Measurements from ENCODE around the gene FZD10. TPM values are rescaled to one million over a fixed set of nuclear protein-coding genes. Genes with fewer than 3 reads are reported as not detected.

FZD10 gene
- total and polyA plus RNA-seq, 7 experiments from 2014 or later = not detected

GRCh38 chr12:130164936-130165335, 2.7 kb downstream of the FZD10 start:
- Histone ChIP-seq H3K4me3 (ENCODE audit: low read length) (no peak overlapping the region), H3K9me3 (ENCODE audit: control insufficient read depth in 2 of 3, low read length in 3 of 3) (no peaks in the 10 kb centered on the region), H3K27me3 (ENCODE audit: control insufficient read depth in 2 of 2, insufficient read depth in 2 of 2, low read length in 2 of 2) (peaks cover 0 to 2% of the 10 kb centered on the region in 2 donors), H3K4me1 (ENCODE audit: control insufficient read depth in 2 of 2, insufficient read depth in 2 of 2, low read length in 2 of 2) (no peaks in the 10 kb centered on the region), H3K36me3 (ENCODE audit: control insufficient read depth in 2 of 3, insufficient read depth in 3 of 3, low read length in 3 of 3) (no peaks in the 10 kb centered on the region), H3K27ac (ENCODE audit: low read depth, low read length) (no peak overlapping the region)
- Mint-ChIP-seq H3K4me1 (peaks cover 2 to 17% (median 5%) of the 10 kb centered on the region in 7 donors), H3K27me3 (peaks cover 60 to 69% (median 63%) of the 10 kb centered on the region in 5 donors), H3K9me3 (peaks cover 0 to 4% (median 0%) of the 10 kb centered on the region in 11 donors), H3K36me3 (peaks cover 0 to 2% (median 0%) of the 10 kb centered on the region in 5 donors), H3K4me3 (peak overlapping the region in 1 of 10 donors; percentile 7), H3K27ac (no peak overlapping the region)
- DNase-seq (no peak), ATAC-seq (no peak)
- POLR2A ChIA-PET = no interaction called here
- CTCF ChIA-PET = no interaction called here
- intact Hi-C loops (cut with micrococcal nuclease) = no loop called here

DNA sequence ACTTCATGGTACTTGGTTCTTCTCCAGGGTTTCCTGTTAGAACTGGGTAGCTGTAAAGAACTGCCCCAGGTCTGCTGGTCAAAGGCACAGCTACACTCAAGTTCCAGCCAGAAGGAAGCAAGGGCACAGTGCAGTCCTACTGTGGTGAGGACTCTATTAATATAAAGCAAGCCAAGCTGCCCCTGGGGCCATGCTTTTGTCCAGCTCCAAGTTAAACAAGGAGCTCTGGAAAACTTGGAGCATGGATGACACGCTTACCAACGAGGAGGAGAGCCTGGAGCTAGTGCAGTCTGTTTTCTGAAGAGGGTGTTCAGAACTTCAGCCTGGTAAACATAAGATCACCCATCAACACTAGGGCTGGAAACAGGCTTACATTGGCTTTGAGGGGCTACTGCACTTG, 4.0 kb downstream of the FZD10 start:
- H3K4me1 Mint-ChIP-seq = peaks cover 2 to 17% (median 5%) of the 10 kb centered on the region in 7 donors
- POLR2A ChIA-PET = no interaction called here
- Histone ChIP-seq H3K4me3 (ENCODE audit: low read length) (no peak overlapping the region), H3K9me3 (ENCODE audit: control insufficient read depth in 2 of 3, low read length in 3 of 3) (no peaks in the 10 kb centered on the region), H3K36me3 (ENCODE audit: control insufficient read depth in 2 of 3, insufficient read depth in 3 of 3, low read length in 3 of 3) (no peaks in the 10 kb centered on the region), H3K27me3 (ENCODE audit: control insufficient read depth in 2 of 2, insufficient read depth in 2 of 2, low read length in 2 of 2) (no peaks in the 10 kb centered on the region), H3K4me1 (ENCODE audit: control insufficient read depth in 2 of 2, insufficient read depth in 2 of 2, low read length in 2 of 2) (no peaks in the 10 kb centered on the region), H3K27ac (ENCODE audit: low read depth, low read length) (no peak overlapping the region)
- intact Hi-C loops (cut with micrococcal nuclease) = no loop called here
- peaks cover 65 to 82% (median 68%) of the 10 kb centered on the region in 5 donors for H3K27me3 Mint-ChIP-seq
- ATAC-seq (no peak), DNase-seq (no peak)
- no peak overlapping the region for H3K4me3 Mint-ChIP-seq
- CTCF ChIA-PET = no interaction called here
- peaks cover 0 to 4% (median 0%) of the 10 kb centered on the region in 11 donors for H3K9me3 Mint-ChIP-seq
- H3K36me3 Mint-ChIP-seq = peaks cover 0 to 2% (median 0%) of the 10 kb centered on the region in 5 donors
- no peak overlapping the region for H3K27ac Mint-ChIP-seq

GRCh38 chr12:130167537-130167936, 5.3 kb downstream of the FZD10 start:
- ATAC-seq (no peak), DNase-seq (no peak)
- Histone ChIP-seq H3K27me3 (ENCODE audit: control insufficient read depth in 2 of 2, insufficient read depth in 2 of 2, low read length in 2 of 2) (no peaks in the 10 kb centered on the region), H3K4me3 (ENCODE audit: low read length) (no peak overlapping the region), H3K27ac (ENCODE audit: low read depth, low read length) (no peak overlapping the region), H3K36me3 (ENCODE audit: control insufficient read depth in 2 of 3, insufficient read depth in 3 of 3, low read length in 3 of 3) (no peaks in the 10 kb centered on the region), H3K4me1 (ENCODE audit: control insufficient read depth in 2 of 2, insufficient read depth in 2 of 2, low read length in 2 of 2) (no peaks in the 10 kb centered on the region), H3K9me3 (ENCODE audit: control insufficient read depth in 2 of 3, low read length in 3 of 3) (no peaks in the 10 kb centered on the region)
- Mint-ChIP-seq H3K4me3 (no peak overlapping the region), H3K36me3 (peaks cover 0 to 2% (median 0%) of the 10 kb centered on the region in 5 donors), H3K27ac (no peak overlapping the region), H3K4me1 (peaks cover 2 to 17% (median 5%) of the 10 kb centered on the region in 7 donors), H3K27me3 (peaks cover 59 to 87% (median 75%) of the 10 kb centered on the region in 5 donors), H3K9me3 (peaks cover 0 to 4% (median 0%) of the 10 kb centered on the region in 11 donors)
- intact Hi-C loops (cut with micrococcal nuclease) = no loop called here
- CTCF ChIA-PET = no interaction called here
- POLR2A ChIA-PET = no interaction called here

GRCh38 chr12:130169256-130169655, 7.0 kb downstream of the FZD10 start:
- H3K9me3 ChIP-seq (ENCODE audit: control insufficient read depth in 2 of 3, low read length in 3 of 3) = no peaks in the 10 kb centered on the region
- H3K27ac ChIP-seq (ENCODE audit: low read depth, low read length) = no peak overlapping the region
- ATAC-seq (no peak), DNase-seq (no peak)
- H3K36me3 ChIP-seq (ENCODE audit: control insufficient read depth in 2 of 3, insufficient read depth in 3 of 3, low read length in 3 of 3) = no peaks in the 10 kb centered on the region
- POLR2A ChIA-PET = no interaction called here
- CTCF ChIA-PET = no interaction called here
- peaks cover 52 to 81% (median 76%) of the 10 kb centered on the region in 5 donors for H3K27me3 Mint-ChIP-seq
- no peaks in the 10 kb centered on the region for H3K36me3 Mint-ChIP-seq
- H3K4me1 Mint-ChIP-seq = peaks cover 0 to 8% (median 0%) of the 10 kb centered on the region in 7 donors
- H3K27ac Mint-ChIP-seq = no peak overlapping the region
- intact Hi-C loops (cut with micrococcal nuclease) = no loop called here
- H3K9me3 Mint-ChIP-seq = peaks cover 0 to 3% (median 0%) of the 10 kb centered on the region in 11 donors
- no peak overlapping the region for H3K4me3 ChIP-seq (ENCODE audit: low read length)
- no peaks in the 10 kb centered on the region for H3K27me3 ChIP-seq (ENCODE audit: control insufficient read depth in 2 of 2, insufficient read depth in 2 of 2, low read length in 2 of 2)
- no peak overlapping the region for H3K4me3 Mint-ChIP-seq
- no peaks in the 10 kb centered on the region for H3K4me1 ChIP-seq (ENCODE audit: control insufficient read depth in 2 of 2, insufficient read depth in 2 of 2, low read length in 2 of 2)

- ChIA-PET CTCF (interaction anchor here (0.6 to 0.9 kb wide), 4 partner anchors 8 to 1295 kb away, joined by 3 to 4 read pairs (median 3); no protein-coding TSS in a partner anchor), POLR2A (no interaction called here)
- H3K4me3 ChIP-seq (ENCODE audit: low read length) = no peak overlapping the region
- no peaks in the 10 kb centered on the region for H3K27me3 ChIP-seq (ENCODE audit: control insufficient read depth in 2 of 2, insufficient read depth in 2 of 2, low read length in 2 of 2)
- DNase-seq (no peak), ATAC-seq (no peak)
- no peak overlapping the region for H3K4me3 Mint-ChIP-seq
- peaks cover 0 to 8% (median 0%) of the 10 kb centered on the region in 7 donors for H3K4me1 Mint-ChIP-seq
- intact Hi-C loops (cut with micrococcal nuclease) = loop anchor here in 1 of 2 donors (2.0 kb wide), 1 partner anchor 123 kb away; no protein-coding TSS in a partner anchor
- no peaks in the 10 kb centered on the region for H3K36me3 ChIP-seq (ENCODE audit: control insufficient read depth in 2 of 3, insufficient read depth in 3 of 3, low read length in 3 of 3)
- H3K9me3 Mint-ChIP-seq = peaks cover 0 to 3% (median 0%) of the 10 kb centered on the region in 11 donors
- H3K27me3 Mint-ChIP-seq = peaks cover 49 to 78% (median 72%) of the 10 kb centered on the region in 5 donors
- H3K27ac ChIP-seq (ENCODE audit: low read depth, low read length) = no peak overlapping the region
- H3K36me3 Mint-ChIP-seq = no peaks in the 10 kb centered on the region
- H3K9me3 ChIP-seq (ENCODE audit: control insufficient read depth in 2 of 3, low read length in 3 of 3) = no peaks in the 10 kb centered on the region
- no peaks in the 10 kb centered on the region for H3K4me1 ChIP-seq (ENCODE audit: control insufficient read depth in 2 of 2, insufficient read depth in 2 of 2, low read length in 2 of 2)
- no peak overlapping the region for H3K27ac Mint-ChIP-seq
Measured at GRCh38 chr12:130169924-130170323, 7.7 kb downstream of the FZD10 start.

DNA sequence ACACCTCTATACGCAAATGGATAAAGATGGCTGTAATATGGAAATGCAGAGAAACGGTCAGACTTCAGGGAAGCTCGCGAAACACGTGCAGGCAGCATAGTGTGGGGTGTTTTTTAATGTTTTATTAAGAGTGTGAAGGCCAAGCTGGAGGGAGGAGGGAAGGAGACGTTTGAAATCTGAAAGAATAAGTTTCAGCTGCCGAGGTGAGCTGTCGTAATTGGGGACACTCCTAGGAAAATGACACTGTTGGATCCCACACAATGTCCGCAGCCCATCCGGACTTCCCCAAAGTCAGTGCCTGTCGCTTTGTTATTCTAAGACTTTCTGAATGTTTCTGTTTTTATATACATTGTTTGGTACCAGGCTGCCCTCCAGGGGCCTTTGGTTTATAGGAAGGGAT, 8.3 kb downstream of the FZD10 start:
- intact Hi-C loops (cut with micrococcal nuclease) = loop anchor here in 1 of 2 donors (2.0 kb wide), 1 partner anchor 124 kb away; no protein-coding TSS in a partner anchor
- Histone ChIP-seq H3K36me3 (ENCODE audit: control insufficient read depth in 2 of 3, insufficient read depth in 3 of 3, low read length in 3 of 3) (no peaks in the 10 kb centered on the region), H3K9me3 (ENCODE audit: control insufficient read depth in 2 of 3, low read length in 3 of 3) (no peaks in the 10 kb centered on the region), H3K27me3 (ENCODE audit: control insufficient read depth in 2 of 2, insufficient read depth in 2 of 2, low read length in 2 of 2) (no peaks in the 10 kb centered on the region), H3K27ac (ENCODE audit: low read depth, low read length) (no peak overlapping the region), H3K4me1 (ENCODE audit: control insufficient read depth in 2 of 2, insufficient read depth in 2 of 2, low read length in 2 of 2) (no peaks in the 10 kb centered on the region), H3K4me3 (ENCODE audit: low read length) (no peak overlapping the region)
- no peak for DNase-seq
- H3K27ac Mint-ChIP-seq = no peak overlapping the region
- CTCF ChIA-PET = interaction anchor here (0.6 to 0.9 kb wide), 2 partner anchors 123 to 1294 kb away, joined by 3 to 4 read pairs; no protein-coding TSS in a partner anchor
- H3K9me3 Mint-ChIP-seq = peaks cover 0 to 3% (median 0%) of the 10 kb centered on the region in 11 donors
- no peak overlapping the region for H3K4me3 Mint-ChIP-seq
- H3K36me3 Mint-ChIP-seq = no peaks in the 10 kb centered on the region
- POLR2A ChIA-PET = no interaction called here
- peaks cover 0 to 8% (median 0%) of the 10 kb centered on the region in 7 donors for H3K4me1 Mint-ChIP-seq
- ATAC-seq = no peak
- peaks cover 46 to 72% (median 67%) of the 10 kb centered on the region in 5 donors for H3K27me3 Mint-ChIP-seq

Measured in naive thymus-derived CD4-positive, alpha-beta T cell (primary cell).